Stomach (tissue), 4 donors: ENCODE results near the gene ATG7.

Source experiments
- CTCF ChIP-seq, 7 experiments: fragments of 450-650 bp in 4 of 7; fragments of 200-600 bp in 3 of 7; sonication (generic) in 3 of 7; IDR thresholded peaks; one replicate each; pipeline ENCODE4 v1.5.1; 2016 to 2019; ENCODE audit warnings: antibody characterized with exemption in 7 of 7, control low read depth in 2 of 7, mild to moderate bottlenecking in 1 of 7
- EP300 ChIP-seq: sonication (generic); formaldehyde crosslinking; IDR thresholded peaks from one replicate; pipeline ENCODE4 v1.6.1; 2017; ENCODE audit warnings: antibody characterized with exemption
- POLR2A ChIP-seq, 4 donors: fragments of 450-650 bp; IDR thresholded peaks; one replicate each; pipeline ENCODE4 v1.6.1; 2016; ENCODE audit warnings: antibody characterized with exemption in 4 of 4, control low read depth in 2 of 4, mild to moderate bottlenecking in 1 of 4, moderate library complexity in 1 of 4
- POLR2AphosphoS5 ChIP-seq, 3 donors: sonication (generic); formaldehyde crosslinking; IDR thresholded peaks; one replicate each; pipeline ENCODE4 v1.6.1; 2016; ENCODE audit warnings: antibody characterized with exemption in 3 of 3

DNA sequence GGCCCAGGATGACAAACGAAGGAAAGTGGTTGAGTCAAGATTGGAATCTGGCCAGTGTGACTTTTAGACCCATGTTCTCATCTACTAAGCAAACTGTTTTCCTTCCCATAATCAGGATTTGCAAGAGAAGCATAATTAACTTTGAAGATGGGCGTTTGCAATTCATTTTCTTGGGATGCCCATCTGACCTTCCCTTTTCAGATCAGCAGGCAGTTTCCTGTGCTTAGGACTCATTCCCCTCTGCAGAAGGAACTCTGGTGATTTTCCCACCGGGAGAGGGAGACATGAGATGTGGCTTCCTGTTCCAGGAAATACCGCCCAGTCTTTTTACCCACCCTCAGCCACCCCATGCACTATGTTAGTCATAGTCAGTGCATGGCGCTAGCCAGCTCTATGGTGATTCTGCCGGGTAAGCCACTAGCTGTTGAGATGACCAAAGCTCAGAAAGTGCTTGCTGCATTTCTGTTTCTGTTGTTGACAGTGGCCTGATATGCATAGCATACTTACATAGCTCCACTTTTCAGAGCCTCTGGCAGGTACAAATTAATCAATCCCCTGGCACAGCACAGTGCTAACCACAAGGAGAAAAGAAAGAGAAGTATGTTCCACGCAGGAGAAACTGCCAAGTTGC, 242.1 kb downstream of the ATG7 start:
- TF ChIP-seq POLR2A (IDR thresholded peaks at IDR 0.05) (no peak), CTCF (IDR thresholded peaks at IDR 0.05) (no peak), POLR2AphosphoS5 (IDR thresholded peaks at IDR 0.05) (peak in 2 of 3 donors; percentile 19 to 85), EP300 (no peak)
